Naive B cell (primary cell): ENCODE data around the gene ZNRF4. TPM values are rescaled to one million over a fixed set of nuclear protein-coding genes. Genes with fewer than 3 reads are reported as not detected.
"Not testable (repeated sequence)": the region's sequence is repeated elsewhere in the genome, so short reads cannot be mapped to it uniquely, and the experiment has no call there.

Experiments used
- ATAC-seq, 2 donors: fragments of 150-1000 bp; cut with Tn5 transposase; 2 replicates each; pipeline ENCODE4 v1.10.0; 2021; ENCODE audit warnings: low read depth in 2 of 2, mild to moderate bottlenecking in 2 of 2, moderate library complexity in 2 of 2
- DNase-seq: peaks from one replicate; pipeline ENCODE4 v3.0.0; 2022
- H3K27ac Mint-ChIP-seq, 6 donors: one replicate each; pipeline ENCODE4 v1.8.0; 2020 to 2022; ENCODE audit warnings: mild to moderate bottlenecking in 6 of 6, mixed read lengths in 6 of 6, moderate library complexity in 5 of 6, inconsistent platforms in 2 of 6
- H3K27me3 Mint-ChIP-seq, 3 donors: one replicate each; pipeline ENCODE4 v1.8.0; 2021 to 2022; ENCODE audit warnings: mixed read lengths in 3 of 3, mild to moderate bottlenecking in 1 of 3
- H3K36me3 Mint-ChIP-seq, 2 donors: one replicate each; pipeline ENCODE4 v1.8.0; 2020 to 2022; ENCODE audit warnings: mixed read lengths in 2 of 2, inconsistent platforms in 1 of 2, mild to moderate bottlenecking in 1 of 2
- H3K4me1 Mint-ChIP-seq, 3 donors: one replicate each; pipeline ENCODE4 v1.8.0; 2020 to 2022; ENCODE audit warnings: mixed read lengths in 3 of 3, inconsistent platforms in 1 of 3, mild to moderate bottlenecking in 1 of 3, moderate library complexity in 1 of 3
- H3K4me3 Mint-ChIP-seq, 8 donors: one replicate each; pipeline ENCODE4 v1.8.0; 2020 to 2022; ENCODE audit warnings: mild to moderate bottlenecking in 8 of 8, mixed read lengths in 8 of 8, moderate library complexity in 8 of 8, inconsistent platforms in 2 of 8
- H3K9me3 Mint-ChIP-seq, 7 donors: one replicate each; pipeline ENCODE4 v1.8.0; 2020 to 2022; ENCODE audit warnings: mixed read lengths in 7 of 7, mild to moderate bottlenecking in 5 of 7, inconsistent platforms in 2 of 7, moderate library complexity in 1 of 7
- polyA plus RNA-seq, 6 donors: library from polyadenylated mRNA; unstranded; fragments of 300-500 nt; fragmentation: Illumina TruSeq; gene quantifications; one replicate each; pipeline ENCODE4 v1.2.3, GENCODE V29; 2021; ENCODE audit warnings: low read depth in 6 of 6

Gene ZNRF4, protein sequence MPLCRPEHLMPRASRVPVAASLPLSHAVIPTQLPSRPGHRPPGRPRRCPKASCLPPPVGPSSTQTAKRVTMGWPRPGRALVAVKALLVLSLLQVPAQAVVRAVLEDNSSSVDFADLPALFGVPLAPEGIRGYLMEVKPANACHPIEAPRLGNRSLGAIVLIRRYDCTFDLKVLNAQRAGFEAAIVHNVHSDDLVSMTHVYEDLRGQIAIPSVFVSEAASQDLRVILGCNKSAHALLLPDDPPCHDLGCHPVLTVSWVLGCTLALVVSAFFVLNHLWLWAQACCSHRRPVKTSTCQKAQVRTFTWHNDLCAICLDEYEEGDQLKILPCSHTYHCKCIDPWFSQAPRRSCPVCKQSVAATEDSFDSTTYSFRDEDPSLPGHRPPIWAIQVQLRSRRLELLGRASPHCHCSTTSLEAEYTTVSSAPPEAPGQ
- polyA plus RNA-seq: not detected

GRCh38 chr19:5455367-5456129 is at the start of gene ZNRF4:
TSS of gene ZNRF4 (plus strand) at chr19:5455417. CDS start at chr19:5455492, 75 bp downstream.
- H3K4me1 Mint-ChIP-seq: peaks cover 0 to 4% (median 0%) of the 10 kb centered on the region in 3 donors
- no peak within 1 kb of the TSS for H3K4me3 Mint-ChIP-seq
- H3K27me3 Mint-ChIP-seq: peaks cover 7 to 17% (median 11%) of the 10 kb centered on the region in 3 donors
- peak within 1 kb of the TSS in 1 of 6 donors; percentile 79 for H3K27ac Mint-ChIP-seq
- no peak for DNase-seq
- no peak for ATAC-seq
- H3K9me3 Mint-ChIP-seq: peaks cover 4 to 11% (median 6%) of the 10 kb centered on the region in 7 donors
- H3K36me3 Mint-ChIP-seq: peaks cover 0 to 8% of the 10 kb centered on the region in 2 donors

GRCh38 chr19:5406198-5406597 is 49.0 kb upstream of the ZNRF4 start:
- H3K27ac Mint-ChIP-seq, H3K4me1 Mint-ChIP-seq, DNase-seq, ATAC-seq, H3K4me3 Mint-ChIP-seq: not testable (repeated sequence)
- Mint-ChIP-seq H3K27me3 (peaks cover 17 to 42% (median 36%) of the 10 kb centered on the region in 3 donors), H3K9me3 (peaks cover 14 to 32% (median 17%) of the 10 kb centered on the region in 7 donors), H3K36me3 (peaks cover 5 to 25% of the 10 kb centered on the region in 2 donors)

DNA sequence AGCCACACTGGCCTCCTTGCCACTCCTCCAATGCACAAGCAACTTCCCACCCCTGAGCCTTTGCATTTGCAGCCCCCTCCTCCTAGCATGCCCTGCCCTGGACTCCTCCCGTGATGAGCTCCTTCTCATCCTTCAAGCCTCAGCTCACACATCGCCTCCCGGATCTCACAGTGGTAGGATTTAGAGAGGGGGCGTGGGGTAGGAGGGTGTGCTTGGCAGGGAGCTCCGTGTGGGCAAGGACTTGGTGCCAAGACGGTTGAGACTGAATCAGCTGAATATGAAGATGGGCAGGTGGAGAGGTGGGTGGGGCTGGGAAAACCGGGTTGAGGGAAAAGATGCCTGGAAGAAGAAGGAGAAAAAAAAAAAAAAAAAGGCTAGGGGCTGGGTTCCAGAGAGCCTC is 48.4 kb upstream of the ZNRF4 start:
- no peak for DNase-seq
- H3K4me3 Mint-ChIP-seq: no peak overlapping the region
- no peak for ATAC-seq
- H3K27me3 Mint-ChIP-seq: peaks cover 17 to 36% (median 30%) of the 10 kb centered on the region in 3 donors
- H3K36me3 Mint-ChIP-seq: peaks cover 5 to 25% of the 10 kb centered on the region in 2 donors
- H3K27ac Mint-ChIP-seq: no peak overlapping the region
- H3K4me1 Mint-ChIP-seq: peaks cover 0 to 4% (median 0%) of the 10 kb centered on the region in 3 donors
- H3K9me3 Mint-ChIP-seq: peaks cover 14 to 32% (median 20%) of the 10 kb centered on the region in 7 donors

- peaks cover 0 to 4% (median 0%) of the 10 kb centered on the region in 3 donors for H3K4me1 Mint-ChIP-seq
- DNase-seq (no peak), ATAC-seq (no peak)
- no peak overlapping the region for H3K4me3 Mint-ChIP-seq
- peaks cover 17 to 35% (median 30%) of the 10 kb centered on the region in 3 donors for H3K27me3 Mint-ChIP-seq
- peaks cover 14 to 32% (median 20%) of the 10 kb centered on the region in 7 donors for H3K9me3 Mint-ChIP-seq
- H3K27ac Mint-ChIP-seq: no peak overlapping the region
- peaks cover 5 to 25% of the 10 kb centered on the region in 2 donors for H3K36me3 Mint-ChIP-seq
Observed at GRCh38 chr19:5407356-5407755, 47.9 kb upstream of the ZNRF4 start.

DNA sequence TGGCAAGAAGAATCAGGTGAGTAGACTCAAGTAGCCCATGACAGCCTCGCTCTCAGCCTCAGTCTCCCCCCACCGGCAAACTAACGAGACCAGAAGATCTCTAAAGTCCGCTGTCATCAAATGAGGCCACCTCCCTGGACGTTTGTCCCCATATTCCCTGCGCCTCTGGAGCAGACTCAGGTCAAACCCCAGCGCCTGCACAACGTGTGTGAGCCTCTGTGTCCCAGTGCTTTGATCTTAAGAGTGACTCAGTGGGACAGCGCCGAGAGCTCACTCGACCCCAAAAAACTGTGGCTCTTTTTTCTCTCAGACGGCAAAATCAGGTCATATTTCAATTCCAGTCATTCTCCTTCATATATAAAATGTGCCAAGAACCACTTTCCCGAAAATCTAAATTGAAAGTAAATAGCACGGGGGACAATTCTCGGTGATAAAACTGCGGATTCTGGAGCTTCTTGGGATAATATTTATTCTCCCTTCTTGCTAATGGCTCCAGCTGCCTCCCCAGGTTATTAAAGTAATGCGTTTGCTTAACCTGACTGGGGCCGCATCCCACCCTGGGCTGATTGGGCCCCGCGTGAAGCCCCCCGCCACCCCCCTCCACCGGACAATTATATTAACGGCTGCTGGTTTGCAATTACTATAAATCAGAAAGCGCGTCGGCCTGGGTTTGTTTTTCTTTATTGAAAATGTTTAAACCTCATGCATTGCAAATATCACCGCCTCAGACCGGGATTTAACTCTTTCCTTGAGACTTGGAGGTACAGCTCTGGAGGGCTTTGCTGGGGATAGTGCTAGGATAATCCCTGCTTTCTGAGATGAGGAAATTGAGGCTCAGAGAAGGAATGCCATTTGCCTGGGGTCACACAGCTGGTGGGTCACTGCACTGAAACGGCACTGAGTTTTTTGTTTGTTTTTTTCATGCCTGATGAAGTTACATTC is 37.5 kb upstream of the ZNRF4 start:
- no peak for DNase-seq
- H3K4me3 Mint-ChIP-seq: no peak overlapping the region
- H3K9me3 Mint-ChIP-seq: peaks cover 0 to 4% (median under 1%) of the 10 kb centered on the region in 7 donors
- no peak for ATAC-seq
- peaks cover 0 to 9% of the 10 kb centered on the region in 2 donors for H3K36me3 Mint-ChIP-seq
- H3K27me3 Mint-ChIP-seq: peaks cover 35 to 37% (median 37%) of the 10 kb centered on the region in 3 donors
- H3K27ac Mint-ChIP-seq: no peak overlapping the region
- H3K4me1 Mint-ChIP-seq: no peaks in the 10 kb centered on the region

DNA sequence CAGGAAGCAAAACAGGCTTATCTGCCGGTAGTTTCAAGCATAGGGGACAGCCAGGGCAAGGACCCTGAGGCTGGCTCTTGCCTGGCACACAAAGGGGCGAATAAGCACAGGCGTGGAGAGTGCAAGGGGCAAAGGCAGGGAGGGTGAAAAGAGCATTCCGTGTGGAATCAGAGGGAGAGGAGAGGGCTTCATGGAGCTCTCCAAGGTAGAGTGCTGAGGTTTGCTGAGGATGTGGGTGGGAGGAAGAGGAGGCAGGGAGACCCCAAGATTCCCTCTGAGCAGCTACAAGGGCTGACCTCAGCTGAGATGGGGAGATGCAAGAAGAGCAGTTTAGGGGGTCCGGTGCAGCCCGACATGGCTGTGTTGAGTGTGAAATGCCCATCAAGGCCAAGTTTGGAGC is 36.5 kb upstream of the ZNRF4 start:
- Mint-ChIP-seq H3K4me3 (no peak overlapping the region), H3K9me3 (peaks cover 0 to 6% (median 4%) of the 10 kb centered on the region in 7 donors), H3K27ac (peak overlapping the region in 1 of 6 donors; percentile 10), H3K4me1 (no peaks in the 10 kb centered on the region), H3K36me3 (peaks cover 0 to 13% of the 10 kb centered on the region in 2 donors), H3K27me3 (peaks cover 39 to 42% (median 42%) of the 10 kb centered on the region in 3 donors)
- ATAC-seq: no peak
- DNase-seq: no peak

DNA sequence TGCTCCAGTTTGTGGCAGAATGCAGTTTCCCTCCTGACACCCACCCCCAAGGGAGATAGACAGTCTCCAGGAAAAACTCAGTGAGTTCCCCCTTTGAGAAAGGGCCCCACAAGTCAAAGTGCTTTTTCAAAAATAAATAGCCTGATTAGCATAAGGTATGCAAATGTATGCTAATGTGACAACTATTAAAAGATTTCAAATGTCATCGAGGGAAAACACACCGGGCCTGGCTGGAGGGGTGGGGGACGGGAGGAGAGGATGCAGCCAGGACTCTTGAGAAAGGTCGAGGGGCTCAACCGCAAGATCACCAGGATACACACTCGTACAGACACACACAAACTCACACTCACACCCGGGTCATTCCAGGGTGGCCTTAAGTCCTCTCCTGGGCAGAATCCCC is 34.3 kb upstream of the ZNRF4 start:
- peaks cover 44 to 61% (median 60%) of the 10 kb centered on the region in 3 donors for H3K27me3 Mint-ChIP-seq
- H3K27ac Mint-ChIP-seq: no peak overlapping the region
- no peaks in the 10 kb centered on the region for H3K4me1 Mint-ChIP-seq
- H3K36me3 Mint-ChIP-seq: peaks cover 0 to 19% of the 10 kb centered on the region in 2 donors
- no peak overlapping the region for H3K4me3 Mint-ChIP-seq
- DNase-seq: no peak
- no peak for ATAC-seq
- H3K9me3 Mint-ChIP-seq: peaks cover 0 to 17% (median 4%) of the 10 kb centered on the region in 7 donors

DNA sequence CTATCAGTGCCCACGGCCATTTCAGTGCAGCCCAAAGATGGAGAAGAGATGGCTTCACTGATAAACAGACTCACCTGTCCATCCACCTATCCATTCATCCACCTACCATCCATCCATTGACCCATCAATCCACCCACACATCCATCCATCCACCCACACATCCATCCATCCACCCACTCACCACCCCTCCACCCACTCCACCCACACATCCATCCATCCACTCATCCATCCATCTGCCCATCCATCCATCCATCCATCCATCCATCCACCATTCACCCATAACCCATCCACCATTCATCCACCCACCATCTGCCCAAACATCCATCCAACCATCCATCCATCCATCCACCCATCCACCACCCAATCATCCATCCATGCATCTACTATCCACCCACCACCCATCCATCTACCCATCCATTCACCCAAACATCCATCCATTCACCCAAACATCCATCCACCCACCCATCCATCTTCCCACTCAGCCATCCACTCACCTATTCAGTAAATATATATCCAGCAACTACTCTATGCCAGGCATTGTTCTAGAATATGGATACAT is 31.6 kb upstream of the ZNRF4 start:
- H3K36me3 Mint-ChIP-seq: peaks cover 0 to 16% of the 10 kb centered on the region in 2 donors
- no peaks in the 10 kb centered on the region for H3K4me1 Mint-ChIP-seq
- peaks cover 42 to 52% (median 50%) of the 10 kb centered on the region in 3 donors for H3K27me3 Mint-ChIP-seq
- no peak for ATAC-seq
- no peak for DNase-seq
- peaks cover 0 to 17% (median 4%) of the 10 kb centered on the region in 7 donors for H3K9me3 Mint-ChIP-seq
- no peak overlapping the region for H3K27ac Mint-ChIP-seq
- no peak overlapping the region for H3K4me3 Mint-ChIP-seq

DNA sequence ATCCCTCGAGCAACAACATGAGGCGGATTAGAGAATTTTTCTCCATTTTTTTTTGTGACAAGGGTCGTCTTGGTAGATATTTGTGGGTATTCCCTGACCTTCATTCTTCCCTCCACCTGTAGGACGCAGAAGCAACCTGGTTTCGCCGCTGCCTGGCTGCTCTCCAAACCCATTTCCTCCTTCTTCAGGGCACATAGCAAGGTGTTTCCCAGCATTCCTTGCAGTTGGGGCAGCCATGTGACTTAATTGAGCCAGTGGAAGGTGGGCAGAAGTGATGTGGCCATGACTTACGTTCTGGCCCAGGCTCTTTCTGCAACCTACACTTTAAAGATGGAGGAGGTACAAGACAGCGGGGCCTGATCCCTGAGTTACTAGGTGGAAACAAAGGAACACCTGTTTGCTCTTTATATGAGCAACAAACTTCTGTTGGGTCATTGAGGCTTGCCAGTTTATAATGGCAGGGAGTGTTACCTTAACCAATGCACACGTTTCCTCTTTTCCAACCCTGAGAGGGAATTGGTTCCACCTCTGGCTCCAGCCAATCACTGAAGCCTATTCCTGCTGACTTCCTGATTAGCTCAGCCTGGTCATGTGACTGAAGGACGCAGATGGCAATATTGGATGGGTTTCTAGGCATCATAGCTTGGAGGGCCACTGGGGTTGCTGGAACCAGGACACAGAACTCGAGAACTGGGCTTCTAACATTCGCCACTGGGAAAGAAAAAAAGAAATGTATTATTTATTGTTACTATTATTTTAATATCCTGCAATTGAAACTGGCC is 30.8 kb upstream of the ZNRF4 start:
- no peak for DNase-seq
- no peak overlapping the region for H3K4me3 Mint-ChIP-seq
- H3K36me3 Mint-ChIP-seq: peaks cover 0 to 10% of the 10 kb centered on the region in 2 donors
- H3K4me1 Mint-ChIP-seq: no peaks in the 10 kb centered on the region
- no peak overlapping the region for H3K27ac Mint-ChIP-seq
- ATAC-seq: no peak
- peaks cover 0 to 17% (median 4%) of the 10 kb centered on the region in 7 donors for H3K9me3 Mint-ChIP-seq
- H3K27me3 Mint-ChIP-seq: peaks cover 34 to 45% (median 42%) of the 10 kb centered on the region in 3 donors

DNA sequence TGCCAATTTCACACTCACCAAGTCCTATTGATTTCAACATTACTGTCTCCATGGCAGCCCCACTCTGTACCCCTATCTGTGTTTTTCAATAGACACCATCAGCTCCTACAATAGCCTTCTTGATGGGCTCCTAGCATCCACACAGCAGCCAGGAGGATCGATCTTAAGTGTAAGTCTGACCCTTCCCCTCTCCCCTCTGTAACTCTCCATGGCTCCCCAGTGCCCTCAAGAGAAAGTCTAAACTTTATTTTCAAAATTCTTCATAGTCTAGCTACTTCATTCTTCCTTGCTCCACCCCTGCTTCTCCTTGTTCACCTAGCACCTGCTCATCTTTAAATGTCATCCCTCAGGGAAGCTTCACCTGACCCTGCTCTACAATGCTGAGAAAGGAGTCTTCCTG is 30.0 kb upstream of the ZNRF4 start:
- H3K36me3 Mint-ChIP-seq: peaks cover 0 to 10% of the 10 kb centered on the region in 2 donors
- H3K27me3 Mint-ChIP-seq: peaks cover 29 to 38% (median 34%) of the 10 kb centered on the region in 3 donors
- no peaks in the 10 kb centered on the region for H3K4me1 Mint-ChIP-seq
- peaks cover 0 to 17% (median 0%) of the 10 kb centered on the region in 7 donors for H3K9me3 Mint-ChIP-seq
- no peak for ATAC-seq
- no peak for DNase-seq
- no peak overlapping the region for H3K27ac Mint-ChIP-seq
- H3K4me3 Mint-ChIP-seq: no peak overlapping the region

DNA sequence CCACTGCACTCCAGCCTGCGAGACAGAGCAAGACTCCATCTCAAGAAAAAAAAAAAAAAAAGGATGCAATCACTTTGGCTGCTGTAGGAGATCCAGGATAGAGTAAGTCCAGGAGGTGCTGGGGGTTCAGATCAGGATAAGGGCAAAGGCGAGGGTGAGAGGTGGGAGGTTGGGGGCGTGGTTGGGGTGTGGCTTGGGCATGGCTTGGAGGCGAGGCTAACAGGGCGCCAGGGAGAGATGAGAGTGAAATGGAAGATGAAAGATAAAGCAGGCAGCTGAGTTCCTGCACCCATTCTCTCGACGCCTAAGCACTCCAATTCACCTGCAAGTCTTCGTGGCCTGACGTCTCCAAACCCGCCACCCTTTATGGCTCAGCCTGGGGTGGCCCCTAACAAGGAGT is 25.0 kb upstream of the ZNRF4 start:
- peaks cover 0 to 7% (median 0%) of the 10 kb centered on the region in 7 donors for H3K9me3 Mint-ChIP-seq

DNA sequence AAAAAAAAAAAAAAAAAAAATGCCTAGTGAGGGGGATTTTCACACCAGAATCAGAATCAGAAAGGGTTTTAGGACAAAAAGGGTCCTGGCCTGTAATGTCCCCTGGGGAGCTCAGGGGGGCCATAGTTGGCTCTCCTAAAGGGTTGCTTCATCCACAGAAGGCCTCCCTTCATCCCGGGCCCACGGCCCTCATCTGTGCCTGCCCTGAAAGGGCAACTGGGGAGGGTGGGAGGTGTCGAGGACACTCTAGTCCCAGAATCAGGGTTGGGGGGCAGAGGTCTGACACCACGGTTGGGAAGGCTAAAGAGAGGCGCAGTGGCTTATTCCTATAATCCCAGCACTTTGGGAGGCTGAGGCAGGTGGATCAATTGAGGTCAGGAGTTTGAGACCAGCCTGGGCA is 22.5 kb upstream of the ZNRF4 start:
- peaks cover 0 to 4% (median 0%) of the 10 kb centered on the region in 7 donors for H3K9me3 Mint-ChIP-seq
- H3K36me3 Mint-ChIP-seq: no peaks in the 10 kb centered on the region
- H3K4me1 Mint-ChIP-seq: peaks cover 0 to 4% (median 2%) of the 10 kb centered on the region in 3 donors
- no peak overlapping the region for H3K4me3 Mint-ChIP-seq
- no peak for DNase-seq
- H3K27ac Mint-ChIP-seq: peak overlapping the region in 1 of 6 donors; percentile 60
- no peak for ATAC-seq
- H3K27me3 Mint-ChIP-seq: peaks cover 16 to 34% (median 32%) of the 10 kb centered on the region in 3 donors

More for the DNA sequence above, 25.0 kb upstream of the ZNRF4 start:
- H3K27me3 Mint-ChIP-seq: peaks cover 24 to 33% (median 33%) of the 10 kb centered on the region in 3 donors
- ATAC-seq (no peak), DNase-seq (no peak)
- H3K36me3 Mint-ChIP-seq: no peaks in the 10 kb centered on the region
- no peak overlapping the region for H3K4me3 Mint-ChIP-seq
- no peaks in the 10 kb centered on the region for H3K4me1 Mint-ChIP-seq
- no peak overlapping the region for H3K27ac Mint-ChIP-seq
